GM21786 (cell line): ENCODE data around the gene TJP1.

Source experiments
- ATAC-seq: cut with Tn5 transposase; IDR thresholded peaks from one replicate; pipeline ENCODE4 v1.9.1; 2021; ENCODE audit not compliant: unreplicated experiment

TJP1 gene

GRCh38 chr15:29822100-29822683 lies at the start of gene TJP1:
Gene TJP1 (minus strand): TSS chr15:29822468. CDS start chr15:29822028, 440 bp downstream.
- no peak for ATAC-seq

DNA sequence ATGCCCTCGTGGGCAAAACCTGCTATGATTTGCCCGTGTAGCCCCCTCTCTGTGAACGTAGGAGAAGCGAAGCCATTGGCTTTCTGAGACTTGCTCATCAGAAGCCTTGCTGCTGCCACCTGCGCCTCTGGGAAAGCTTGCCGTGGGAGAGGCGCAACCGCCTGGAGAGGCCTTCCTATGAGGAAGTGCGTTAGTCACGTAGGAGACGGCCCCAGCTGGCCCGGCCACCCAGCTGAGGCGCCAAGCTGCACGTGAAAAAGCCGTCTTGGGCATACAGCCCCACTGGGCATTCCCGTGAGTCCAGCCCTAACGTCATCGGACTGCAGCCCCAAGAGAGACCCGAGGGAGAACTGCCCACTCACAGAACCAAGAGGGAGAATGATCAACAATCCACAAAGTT lies 49.1 kb upstream of the TJP1 start:
- ATAC-seq, result no peak

- ATAC-seq, result no peak
These were observed 48.4 kb upstream of the TJP1 start for GRCh38 chr15:29870495-29871151.

DNA sequence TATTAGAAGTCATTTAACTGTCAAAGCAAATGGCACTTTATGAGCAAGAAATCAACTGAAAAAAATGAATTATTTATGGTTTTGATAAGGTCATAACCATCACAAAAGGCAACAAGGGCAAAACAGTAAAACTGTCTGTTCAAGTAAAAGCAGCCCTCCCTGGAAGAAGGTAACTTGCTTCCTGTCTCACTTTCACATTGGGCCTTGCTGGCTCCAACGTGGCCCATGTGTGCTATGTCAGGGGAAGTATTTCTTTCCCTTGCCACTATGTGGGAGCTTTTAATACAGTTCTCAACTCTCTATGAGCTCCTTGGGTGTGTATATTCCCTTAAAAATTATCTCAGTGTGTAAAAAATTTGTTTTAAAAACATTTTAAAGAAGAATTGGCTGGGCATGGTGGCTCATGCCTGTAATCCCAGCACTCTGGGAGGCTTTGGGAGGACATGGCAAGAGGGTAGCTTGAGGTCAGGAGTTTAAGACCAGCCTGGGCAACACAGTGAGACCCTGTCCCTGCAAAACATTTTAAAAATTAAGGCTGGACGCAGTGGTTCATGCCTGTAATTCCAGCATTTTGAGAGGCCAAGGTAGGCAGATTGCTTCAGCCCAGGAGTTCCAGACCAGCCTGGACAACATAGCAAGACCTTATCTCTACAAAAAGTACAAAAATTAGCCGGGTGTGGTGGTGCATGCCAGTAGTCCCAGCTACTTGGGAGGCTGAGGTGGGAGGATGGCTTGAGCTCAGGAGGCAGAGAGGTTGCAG lies 45.2 kb upstream of the TJP1 start:
- no peak for ATAC-seq

DNA sequence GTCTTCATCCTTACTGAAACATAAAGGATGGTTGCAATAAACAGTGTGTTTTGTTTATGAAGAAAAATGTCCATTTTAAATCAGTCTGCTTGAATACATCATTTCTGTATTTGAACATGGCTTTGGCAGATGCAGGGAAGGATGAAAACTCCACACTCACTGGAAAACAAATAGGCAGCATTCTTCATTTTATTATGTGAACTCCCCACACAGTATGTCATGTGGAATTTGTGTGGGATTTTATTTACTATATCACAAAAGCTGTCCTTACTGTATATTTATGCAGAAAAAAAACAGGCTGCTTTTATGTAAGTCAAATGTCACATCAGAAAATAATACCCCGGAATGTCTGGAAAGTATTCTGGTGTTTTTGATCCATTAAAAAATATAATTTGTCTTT lies 44.1 kb upstream of the TJP1 start:
- ATAC-seq, result no peak

DNA sequence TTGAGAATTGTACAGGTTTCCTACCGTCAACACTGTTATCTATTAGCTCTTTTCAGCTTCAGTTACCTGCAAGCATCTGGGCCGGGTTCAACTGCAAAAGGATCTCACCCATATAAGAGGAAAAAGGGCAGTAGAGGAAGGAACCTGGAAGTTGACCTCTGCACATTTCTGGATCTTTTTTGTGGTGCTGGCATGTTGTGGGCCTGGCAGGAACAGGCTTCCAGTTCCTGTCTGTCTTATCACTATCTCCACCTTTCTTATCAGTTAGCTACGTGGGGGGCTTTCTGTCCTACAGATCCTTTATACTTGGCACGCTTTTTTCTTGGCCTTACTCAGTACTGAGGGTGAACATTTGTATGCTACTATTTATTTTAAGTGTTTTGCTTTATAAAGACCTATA lies 42.2 kb upstream of the TJP1 start:
- ATAC-seq, result no peak

DNA sequence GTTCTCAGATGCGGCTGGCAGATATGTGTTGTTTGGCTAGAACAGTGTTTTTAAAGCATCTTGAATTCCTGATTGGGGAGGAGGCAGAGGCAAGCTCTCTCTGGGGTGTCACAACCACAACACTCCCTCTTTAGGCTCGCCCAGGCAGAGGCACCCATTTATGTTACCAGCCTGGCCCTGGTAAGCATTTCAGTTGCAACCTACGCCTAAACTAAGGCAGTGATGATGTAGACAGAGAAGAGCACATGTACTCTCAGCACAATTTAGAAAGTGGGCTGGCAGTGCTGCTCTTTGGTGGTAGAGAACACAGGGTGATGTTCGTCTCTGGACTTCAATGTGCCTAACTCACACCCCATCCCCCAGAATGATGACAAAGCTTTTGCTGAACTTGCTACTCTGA lies 41.2 kb upstream of the TJP1 start:
- no peak for ATAC-seq

- ATAC-seq, result no peak
These were observed 40.0 kb upstream of the TJP1 start for GRCh38 chr15:29862271-29862670.

DNA sequence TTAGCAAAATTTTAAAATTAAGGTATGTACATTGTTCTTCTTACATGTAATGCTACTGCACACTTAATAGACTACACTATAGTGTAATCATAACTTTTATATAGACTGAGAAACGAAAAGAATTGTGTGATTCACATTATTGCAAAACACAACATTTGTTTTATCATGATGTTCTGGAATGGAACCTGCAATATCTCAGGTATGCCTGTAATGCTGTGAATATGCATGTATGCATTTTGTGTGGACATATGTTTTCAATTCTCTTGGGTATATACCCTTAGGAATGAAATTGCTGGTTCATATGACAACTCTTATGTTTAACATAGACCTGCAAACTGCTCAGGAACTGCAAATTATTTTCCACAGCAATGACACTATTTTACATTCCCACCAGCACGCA lies 38.6 kb upstream of the TJP1 start:
- no peak for ATAC-seq

- ATAC-seq, result no peak
These were observed 37.9 kb upstream of the TJP1 start for GRCh38 chr15:29859973-29860715.

- no peak for ATAC-seq
These were observed 37.0 kb upstream of the TJP1 start for GRCh38 chr15:29859293-29859692.

- no peak for ATAC-seq
These were observed 35.0 kb upstream of the TJP1 start for GRCh38 chr15:29857221-29857789.

DNA sequence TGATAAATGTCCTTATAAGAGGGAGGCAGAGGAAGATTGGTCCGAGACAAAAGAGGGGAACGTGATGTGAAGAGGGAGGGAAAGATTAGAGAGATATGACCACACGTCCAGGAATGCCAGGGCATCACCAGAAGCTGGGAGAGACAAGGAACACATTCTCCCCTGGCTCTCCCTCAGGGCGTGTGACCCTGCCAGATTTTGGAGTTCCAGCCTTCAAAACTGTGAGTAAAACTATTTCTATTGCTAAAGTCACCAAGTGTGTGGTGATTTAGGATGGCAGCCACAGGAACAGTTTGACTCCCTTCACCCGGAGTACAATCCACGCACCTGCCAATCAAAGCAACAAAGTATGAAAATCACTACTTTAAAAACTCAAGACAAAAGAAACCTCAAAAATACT lies 32.1 kb upstream of the TJP1 start:
- ATAC-seq, result no peak

DNA sequence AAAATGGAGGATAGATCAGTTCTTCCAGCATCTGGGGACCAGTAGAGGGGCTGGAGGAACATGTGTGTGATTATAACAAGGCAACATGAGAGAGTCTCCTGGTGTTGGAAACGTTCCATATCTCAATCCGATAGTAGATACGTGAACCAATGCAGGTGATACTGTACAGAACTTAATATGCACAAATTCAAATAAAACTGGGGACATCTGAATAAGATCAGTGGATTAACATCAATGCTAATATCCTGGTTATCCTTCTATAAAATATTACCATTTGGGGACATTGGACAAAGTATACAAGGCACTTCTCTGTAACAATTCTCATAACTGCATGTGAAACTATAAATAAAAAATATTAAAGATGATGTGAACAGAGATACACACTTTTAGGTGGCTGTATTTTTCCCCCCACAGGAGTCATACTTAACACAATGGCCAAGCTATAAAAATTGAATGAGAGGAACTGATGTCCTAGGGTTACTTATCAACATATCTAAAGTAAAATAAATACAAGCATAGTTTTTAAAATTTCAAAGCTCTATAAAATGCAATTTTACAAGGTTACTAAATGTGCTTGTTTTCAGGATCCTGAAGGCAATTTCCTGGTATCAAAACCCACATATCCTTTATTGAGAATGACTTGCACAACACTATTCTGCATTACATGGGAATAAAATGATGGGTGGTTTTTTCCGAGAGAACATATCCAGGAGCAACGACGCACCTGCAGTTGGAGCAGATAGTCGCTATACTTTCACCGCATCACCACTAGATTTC lies 31.1 kb upstream of the TJP1 start:
- no peak for ATAC-seq

DNA sequence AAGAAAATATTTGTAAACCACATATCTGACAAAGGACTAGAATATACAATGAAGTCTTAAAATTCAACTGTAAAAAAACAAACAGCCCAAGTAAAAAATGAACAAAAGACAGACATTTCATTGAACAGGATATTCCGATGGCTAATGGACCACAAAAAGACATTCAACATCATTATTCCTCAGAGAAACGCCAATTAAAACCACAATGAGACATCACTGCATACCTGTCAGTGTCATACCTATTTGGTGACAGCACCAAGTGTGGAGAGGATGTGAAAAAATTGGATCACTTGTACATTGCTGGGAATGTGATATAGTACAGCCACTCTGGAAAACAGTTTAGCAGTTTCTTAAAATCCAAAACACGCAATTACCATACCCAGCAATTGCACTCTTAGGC lies 29.9 kb upstream of the TJP1 start:
- no peak for ATAC-seq

GRCh38 chr15:29849716-29850115 lies 27.4 kb upstream of the TJP1 start:
- no peak for ATAC-seq

DNA sequence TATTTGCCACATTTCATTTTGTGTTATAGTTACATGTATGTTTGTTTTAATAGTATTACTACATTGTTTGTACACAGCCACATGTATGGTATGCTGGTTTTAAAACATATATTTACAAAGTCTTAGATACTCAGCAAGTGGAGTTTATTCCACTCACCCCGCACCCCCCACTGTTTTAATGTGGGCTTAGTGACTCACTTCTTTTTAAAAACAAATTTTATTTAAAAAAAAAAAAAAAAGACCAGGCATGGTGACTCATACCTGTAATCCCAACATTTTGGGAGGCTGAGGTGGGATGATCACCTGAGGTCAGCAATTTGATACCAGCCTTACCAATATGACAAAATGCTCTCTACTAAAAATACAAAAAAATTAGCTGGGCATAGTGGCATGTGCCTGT lies 26.9 kb upstream of the TJP1 start:
- no peak for ATAC-seq

DNA sequence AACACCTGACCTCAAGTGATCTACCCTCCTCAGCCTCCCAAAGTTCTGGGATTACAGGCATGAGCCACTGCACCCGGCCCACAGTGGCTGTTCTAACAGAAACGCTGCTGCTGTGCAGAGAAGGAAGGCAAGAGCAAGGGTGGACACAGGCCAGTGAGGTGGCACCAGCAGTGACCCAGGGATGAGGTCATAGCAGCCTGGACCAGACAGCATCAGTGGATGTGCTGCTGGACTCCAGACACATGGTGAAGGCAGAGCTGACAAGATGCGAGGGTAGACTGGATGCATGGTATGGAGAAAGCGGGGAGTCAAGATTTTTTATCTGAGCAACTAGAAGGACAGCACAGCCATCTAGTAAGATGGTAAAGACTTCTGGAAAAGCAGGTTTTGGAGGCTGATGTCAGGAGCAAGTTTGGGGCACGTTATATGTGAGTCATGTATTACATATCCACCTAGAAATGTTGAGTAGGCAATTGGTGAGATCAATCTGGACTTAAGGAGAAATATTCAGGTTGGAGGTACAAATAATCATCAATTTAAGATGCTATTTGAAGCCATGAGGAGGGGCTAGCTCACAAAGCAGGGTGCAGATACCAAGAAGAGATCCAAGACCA lies 22.1 kb upstream of the TJP1 start:
- no peak for ATAC-seq

- no peak for ATAC-seq
These were observed 20.0 kb upstream of the TJP1 start for GRCh38 chr15:29842290-29842689.

DNA sequence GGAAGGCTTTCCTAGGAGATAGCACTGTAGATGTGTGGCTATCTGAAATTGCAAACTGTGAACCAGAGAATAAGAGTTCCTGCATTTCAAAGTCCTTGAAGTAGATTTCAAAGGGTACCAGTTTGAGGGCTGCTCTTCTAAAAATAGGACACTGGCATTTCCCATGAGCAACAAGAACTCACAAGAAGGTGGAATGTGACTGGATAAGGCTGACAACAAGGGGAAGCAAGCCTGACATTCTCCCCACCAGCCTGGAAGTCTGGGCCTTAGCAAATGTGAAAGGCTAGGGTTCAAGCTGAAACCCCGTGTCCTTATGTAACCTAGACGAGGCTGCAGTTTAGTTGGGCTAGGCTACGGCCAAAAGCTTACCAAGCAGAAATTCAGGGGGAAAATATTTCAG lies 18.7 kb upstream of the TJP1 start:
- ATAC-seq, result no peak
